ENCODE results near the gene ACTBL2.

ACTBL2 gene

GRCh38 chr5:57482671-57483106, at the start of gene ACTBL2 (continued):
- no peak for TF ChIP-seq ZNF513 (tag by site-specific recombination; IDR thresholded peaks at IDR 0.05)
- TF ChIP-seq ZNF449 (tag by site-specific recombination; IDR thresholded peaks at IDR 0.05) = no peak
- no peak for TF ChIP-seq ZNF266 (tag by site-specific recombination; IDR thresholded peaks at IDR 0.05; ENCODE audit: low read depth)
- TF ChIP-seq SCRT1 (tag by site-specific recombination; IDR thresholded peaks at IDR 0.05; ENCODE audit: borderline replicate concordance) = no peak
- no peak for TF ChIP-seq ZNF148 (tag by site-specific recombination; IDR thresholded peaks at IDR 0.05; ENCODE audit: borderline replicate concordance)
- peak; percentile 90 for TF ChIP-seq ZNF629 (tag by site-specific recombination; IDR thresholded peaks at IDR 0.05)
- no peak for TF ChIP-seq HOXA7 (CRISPR knock-in tag; IDR thresholded peaks at IDR 0.05; ENCODE audit: borderline replicate concordance)
- no peak for TF ChIP-seq ZNF112 (tag by site-specific recombination; IDR thresholded peaks at IDR 0.05)
- peak; percentile 73 for TF ChIP-seq ATF2 (tag by site-specific recombination; IDR thresholded peaks at IDR 0.05; ENCODE audit: low read depth)
- TF ChIP-seq KLF8 (tag by site-specific recombination; IDR thresholded peaks at IDR 0.05) = 0 out of 2 replicates have a peak, but pooled peaks have one; percentile 42
- no peak for TF ChIP-seq HIC1 (tag by site-specific recombination; IDR thresholded peaks at IDR 0.05)
- 0 out of 2 replicates have a peak, but pooled peaks have one; percentile 14 for TF ChIP-seq ZNF394 (tag by site-specific recombination; IDR thresholded peaks at IDR 0.05; ENCODE audit: borderline replicate concordance)
- TF ChIP-seq FEZF1 (tag by site-specific recombination; IDR thresholded peaks at IDR 0.05) = peak; percentile 56; the same call in 1 of the 2 replicates
- TF ChIP-seq PRDM1 (tag by site-specific recombination; IDR thresholded peaks at IDR 0.05) = peak; percentile 65
- TF ChIP-seq ZNF423 (tag by site-specific recombination; IDR thresholded peaks at IDR 0.05) = no peak
- TF ChIP-seq ZBTB49 (tag by site-specific recombination; IDR thresholded peaks at IDR 0.05; ENCODE audit: low read depth) = no peak
- TF ChIP-seq ZBTB10 (tag by site-specific recombination; IDR thresholded peaks at IDR 0.05) = no peak
- peak; percentile 34; the same call in 1 of the 2 replicates for TF ChIP-seq ZNF24 (tag by site-specific recombination; IDR thresholded peaks at IDR 0.05)
- TF ChIP-seq SP7 (tag by site-specific recombination; IDR thresholded peaks at IDR 0.05) = peak; percentile 85
- no peak for TF ChIP-seq ZBTB11 (tag by site-specific recombination; conservative IDR thresholded peaks at IDR 0.05; ENCODE audit: low read depth)

Data from HEK293 (cell line).